Measurements from ENCODE around the gene CHPT1. TPM values are rescaled to one million over a fixed set of nuclear protein-coding genes. Genes with fewer than 3 reads are reported as not detected.

The CHPT1 gene
- total RNA-seq, 4 donors from 2014 or later = 32.3 to 67.3 (median 36.1) TPM

DNA sequence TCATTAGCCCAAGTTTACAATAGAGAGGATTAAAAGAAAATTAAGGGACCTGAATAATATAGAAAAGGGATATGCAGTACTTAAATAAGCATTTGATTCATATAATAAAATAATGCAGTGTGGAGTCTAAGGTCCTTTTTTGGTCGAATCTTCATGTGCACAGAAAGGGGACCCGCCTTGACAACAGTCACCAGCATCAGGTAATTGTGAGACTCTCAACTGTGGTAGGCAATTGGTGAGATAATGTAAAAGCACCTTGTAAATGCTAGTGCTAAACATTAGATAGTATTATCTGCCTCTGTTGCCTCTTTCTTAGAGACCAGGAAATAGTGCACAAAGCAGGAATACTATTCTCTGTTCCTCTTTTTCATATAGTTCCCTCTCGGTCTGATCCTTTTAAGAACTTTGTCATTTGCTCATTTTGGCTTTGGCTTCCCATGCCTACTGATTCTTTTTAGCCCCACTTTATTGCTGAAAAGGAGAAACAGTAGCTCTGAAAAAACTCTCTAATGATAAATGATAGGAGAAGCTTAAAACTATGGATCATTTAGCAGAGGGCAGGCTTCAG, 17.5 kb downstream of the CHPT1 start:
- no peak for DNase-seq
- Histone ChIP-seq H3K4me3 (no peak overlapping the region), H3K9me3 (no peaks in the 10 kb centered on the region), H3K36me3 (no peaks in the 10 kb centered on the region), H3K27ac (no peak overlapping the region), H3K27me3 (no peaks in the 10 kb centered on the region), H3K4me1 (peaks cover 19% of the 10 kb centered on the region in 2 donors)
- no peak for TF ChIP-seq POLR2A (IDR thresholded peaks at IDR 0.05)
- TF ChIP-seq, protein P1, sequence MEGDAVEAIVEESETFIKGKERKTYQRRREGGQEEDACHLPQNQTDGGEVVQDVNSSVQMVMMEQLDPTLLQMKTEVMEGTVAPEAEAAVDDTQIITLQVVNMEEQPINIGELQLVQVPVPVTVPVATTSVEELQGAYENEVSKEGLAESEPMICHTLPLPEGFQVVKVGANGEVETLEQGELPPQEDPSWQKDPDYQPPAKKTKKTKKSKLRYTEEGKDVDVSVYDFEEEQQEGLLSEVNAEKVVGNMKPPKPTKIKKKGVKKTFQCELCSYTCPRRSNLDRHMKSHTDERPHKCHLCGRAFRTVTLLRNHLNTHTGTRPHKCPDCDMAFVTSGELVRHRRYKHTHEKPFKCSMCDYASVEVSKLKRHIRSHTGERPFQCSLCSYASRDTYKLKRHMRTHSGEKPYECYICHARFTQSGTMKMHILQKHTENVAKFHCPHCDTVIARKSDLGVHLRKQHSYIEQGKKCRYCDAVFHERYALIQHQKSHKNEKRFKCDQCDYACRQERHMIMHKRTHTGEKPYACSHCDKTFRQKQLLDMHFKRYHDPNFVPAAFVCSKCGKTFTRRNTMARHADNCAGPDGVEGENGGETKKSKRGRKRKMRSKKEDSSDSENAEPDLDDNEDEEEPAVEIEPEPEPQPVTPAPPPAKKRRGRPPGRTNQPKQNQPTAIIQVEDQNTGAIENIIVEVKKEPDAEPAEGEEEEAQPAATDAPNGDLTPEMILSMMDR (IDR thresholded peaks at IDR 0.05 in 4 of 5, conservative IDR thresholded peaks at IDR 0.05 in 1 of 5) = no peak
- in situ Hi-C loops (cut with MboI; ENCODE audit: low sequenced_read_pairs in 4 of 4) (no loop called here), intact Hi-C loops (cut with DNase I; ENCODE audit: low total_unique reads) (no loop called here)
- no peak for ATAC-seq

DNA sequence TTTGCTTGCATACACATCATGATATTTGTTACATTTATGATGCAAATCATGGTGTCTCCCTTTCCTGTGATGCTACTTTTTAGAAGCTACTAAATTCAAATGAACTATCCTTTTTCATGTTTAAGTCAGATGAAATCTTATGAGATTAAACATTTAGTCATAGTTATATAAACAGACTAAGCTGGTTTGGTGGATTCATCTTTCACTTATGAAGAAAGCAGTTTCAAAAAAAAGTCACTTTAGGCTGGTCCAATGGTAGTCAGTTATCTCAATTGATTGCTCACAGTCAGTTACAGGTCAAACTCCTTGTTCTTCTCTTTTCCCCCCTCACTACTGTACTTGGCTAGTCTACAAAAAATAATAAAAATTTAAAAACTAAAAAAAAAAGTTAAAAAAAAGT, 22.1 kb downstream of the CHPT1 start:
- DNase-seq = no peak
- Histone ChIP-seq H3K27ac (no peak overlapping the region), H3K4me3 (no peak overlapping the region), H3K4me1 (no peaks in the 10 kb centered on the region), H3K36me3 (peaks cover 0 to under 1% of the 10 kb centered on the region in 2 donors), H3K27me3 (no peaks in the 10 kb centered on the region), H3K9me3 (no peaks in the 10 kb centered on the region)
- in situ Hi-C loops (cut with MboI; ENCODE audit: low sequenced_read_pairs in 4 of 4) = no loop called here
- no peak for TF ChIP-seq POLR2A (IDR thresholded peaks at IDR 0.05)
- TF ChIP-seq, protein P1 (IDR thresholded peaks at IDR 0.05 in 4 of 5, conservative IDR thresholded peaks at IDR 0.05 in 1 of 5) = no peak
- ATAC-seq = no peak
- intact Hi-C loops (cut with DNase I; ENCODE audit: low total_unique reads) = no loop called here

GRCh38 chr12:101720118-101720517, 22.7 kb downstream of the CHPT1 start:
- no peak overlapping the region for H3K27ac ChIP-seq
- no peak overlapping the region for H3K4me3 ChIP-seq
- intact Hi-C loops (cut with DNase I; ENCODE audit: low total_unique reads) (no loop called here), in situ Hi-C loops (cut with MboI; ENCODE audit: low sequenced_read_pairs in 4 of 4) (no loop called here)
- no peak for ATAC-seq
- H3K4me1 ChIP-seq = no peaks in the 10 kb centered on the region
- no peak for DNase-seq
- H3K36me3 ChIP-seq = peaks cover 0 to 6% of the 10 kb centered on the region in 2 donors
- no peaks in the 10 kb centered on the region for H3K9me3 ChIP-seq
- TF ChIP-seq, protein P1 (IDR thresholded peaks at IDR 0.05 in 4 of 5, conservative IDR thresholded peaks at IDR 0.05 in 1 of 5) = no peak
- no peak for TF ChIP-seq POLR2A (IDR thresholded peaks at IDR 0.05)
- H3K27me3 ChIP-seq = no peaks in the 10 kb centered on the region

GRCh38 chr12:101722392-101722791, 25.0 kb downstream of the CHPT1 start:
- Histone ChIP-seq H3K36me3 (peaks cover 0 to 28% of the 10 kb centered on the region in 2 donors), H3K9me3 (no peaks in the 10 kb centered on the region), H3K27me3 (no peaks in the 10 kb centered on the region), H3K27ac (no peak overlapping the region), H3K4me1 (no peaks in the 10 kb centered on the region), H3K4me3 (no peak overlapping the region)
- no peak for ATAC-seq
- DNase-seq = no peak
- TF ChIP-seq, protein P1 (IDR thresholded peaks at IDR 0.05 in 4 of 5, conservative IDR thresholded peaks at IDR 0.05 in 1 of 5) = no peak
- no peak for TF ChIP-seq POLR2A (IDR thresholded peaks at IDR 0.05)
- in situ Hi-C loops (cut with MboI; ENCODE audit: low sequenced_read_pairs in 4 of 4) = no loop called here
- intact Hi-C loops (cut with DNase I; ENCODE audit: low total_unique reads) = no loop called here

DNA sequence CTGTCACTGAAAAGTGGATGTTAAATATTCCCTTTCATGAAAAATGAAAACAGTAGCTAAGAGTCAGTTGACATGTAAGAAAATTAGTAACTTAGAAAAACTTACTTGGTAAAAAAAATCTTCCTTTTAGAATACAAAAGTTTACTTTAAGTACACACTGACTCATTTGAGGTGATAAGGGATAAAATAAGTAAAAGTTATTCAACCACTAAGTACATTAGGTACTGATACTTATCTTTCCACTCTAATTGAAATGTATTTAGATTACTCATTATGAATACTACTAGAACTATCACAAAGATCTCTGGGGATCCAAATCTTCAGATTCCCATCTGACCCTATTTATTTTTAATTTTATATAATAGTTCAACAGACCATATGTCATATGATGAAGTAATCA, 29.7 kb downstream of the CHPT1 start:
- intact Hi-C loops (cut with DNase I; ENCODE audit: low total_unique reads) (no loop called here), in situ Hi-C loops (cut with MboI; ENCODE audit: low sequenced_read_pairs in 4 of 4) (no loop called here)
- Histone ChIP-seq H3K4me1 (no peaks in the 10 kb centered on the region), H3K4me3 (no peak overlapping the region), H3K9me3 (no peaks in the 10 kb centered on the region), H3K36me3 (peaks cover 0 to 72% of the 10 kb centered on the region in 2 donors), H3K27me3 (no peaks in the 10 kb centered on the region), H3K27ac (no peak overlapping the region)
- DNase-seq = no peak
- TF ChIP-seq POLR2A (IDR thresholded peaks at IDR 0.05) = no peak
- TF ChIP-seq, protein P1 (IDR thresholded peaks at IDR 0.05 in 4 of 5, conservative IDR thresholded peaks at IDR 0.05 in 1 of 5) = no peak
- ATAC-seq = no peak

Measured in gastrocnemius medialis (tissue), 4 donors.